Endothelial cell of umbilical vein (primary cell): ENCODE results near the gene TMEM140. TPM values are rescaled to one million over a fixed set of nuclear protein-coding genes. Genes with fewer than 3 reads are reported as not detected.

Source experiments
- BruUV-seq: library from RNA; stranded (reverse); fragments of 400-500 nt; replicated peaks from 2 replicates; lab custom pipeline; 2021; lab: Mats Ljungman, UMichigan
- CTCF ChIA-PET: fragments of 300-600, 350-600 bp; sonication (Branson Sonifier 250); formaldehyde crosslinking; loops from one replicate; lab custom pipeline; 2021; ENCODE audit warnings: antibody characterized with exemption, inconsistent platforms; lab: Charles Lee
- POLR2A ChIA-PET: fragments of 300-600, 350-600 bp; sonication (Branson Sonifier 250); formaldehyde crosslinking; loops from one replicate; lab custom pipeline; 2021; ENCODE audit warnings: antibody characterized with exemption, inconsistent platforms; lab: Charles Lee
- DNase-seq: peaks from one replicate; pipeline ENCODE4 v3.0.0-alpha.2; 2011; ENCODE audit warnings: low read depth, low spot score
- FAIRE-seq: peaks from 2 replicates; lab custom pipeline; 2011; peaks lifted over from hg19 to GRCh38; lab: Jason Lieb, UNC
- H2AFZ ChIP-seq: 2 replicates; pipeline ENCODE4 v1.6.0; 2012; ENCODE audit warnings: low read depth, low read length, control low read depth, inconsistent platforms
- H3K27ac ChIP-seq: 2 replicates; pipeline ENCODE4 v1.5.1; 2011; ENCODE audit warnings: low read depth, mild to moderate bottlenecking, control low read depth, low read length, moderate library complexity; ENCODE audit not compliant: insufficient read depth
- H3K27me3 ChIP-seq, 2 experiments: 2 replicates each; pipeline versions ENCODE4 v1.6.0 to v1.6.1; 2011; ENCODE audit warnings: low read length in 2 of 2, mixed read lengths in 1 of 2; ENCODE audit not compliant: control insufficient read depth in 2 of 2, insufficient read depth in 2 of 2
- H3K36me3 ChIP-seq, 2 experiments: 2 replicates in 1 of 2; 3 replicates in 1 of 2; pipeline ENCODE4 v1.5.1; 2011; ENCODE audit warnings: low read length in 2 of 2, mild to moderate bottlenecking in 1 of 2, moderate library complexity in 1 of 2; ENCODE audit not compliant: control insufficient read depth in 2 of 2, insufficient read depth in 2 of 2; ENCODE audit errors: extremely low read depth in 1 of 2
- H3K4me1 ChIP-seq: 3 replicates; pipeline ENCODE4 v1.5.1; 2011; ENCODE audit warnings: mild to moderate bottlenecking, low read length; ENCODE audit not compliant: control insufficient read depth, insufficient read depth; ENCODE audit errors: extremely low read depth
- H3K4me2 ChIP-seq: 2 replicates; pipeline ENCODE4 v1.6.1; 2011; ENCODE audit warnings: low read length, control low read depth, mixed read lengths; ENCODE audit not compliant: insufficient read depth
- H3K4me3 ChIP-seq, 3 experiments: fragments of 200-600 bp in 1 of 3; sonication (generic), shearing (Covaris generic) in 1 of 3; replicated peaks in 1 of 3; 2 replicates each; pipeline ENCODE4 v1.5.1; 2011 to 2016; ENCODE audit warnings: control low read depth in 3 of 3, low read length in 3 of 3, mild to moderate bottlenecking in 2 of 3, inconsistent platforms in 1 of 3, low read depth in 1 of 3, moderate library complexity in 1 of 3; ENCODE audit not compliant: insufficient read depth in 1 of 3
- H3K79me2 ChIP-seq: 2 replicates; pipeline ENCODE4 v1.6.0; 2012; ENCODE audit warnings: low read length, inconsistent platforms; ENCODE audit not compliant: control insufficient read depth, insufficient read depth
- H3K9ac ChIP-seq: replicated peaks from 2 replicates; pipeline ENCODE3; 2011; ENCODE audit warnings: low read length, control low read depth; ENCODE audit not compliant: insufficient read depth; ENCODE audit errors: extremely low read depth
- H3K9me1 ChIP-seq: replicated peaks from 3 replicates; pipeline ENCODE4 v1.6.0; 2011; ENCODE audit warnings: mild to moderate bottlenecking, low read length; ENCODE audit not compliant: control insufficient read depth, insufficient read depth; ENCODE audit errors: extremely low read depth
- H3K9me3 ChIP-seq: replicated peaks from 2 replicates; pipeline ENCODE4 v1.5.1; 2012; ENCODE audit warnings: low read length, inconsistent platforms; ENCODE audit not compliant: control insufficient read depth, insufficient read depth
- H4K20me1 ChIP-seq: replicated peaks from 2 replicates; pipeline ENCODE3; 2011; ENCODE audit warnings: mild to moderate bottlenecking, low read length; ENCODE audit not compliant: control insufficient read depth, insufficient read depth; ENCODE audit errors: extremely low read depth
- EZH2 ChIP-seq: IDR thresholded peaks from 2 replicates; pipeline ENCODE4 v1.6.1; 2012; ENCODE audit warnings: borderline replicate concordance, low read depth, mild to moderate bottlenecking, moderate library complexity, low read length, inconsistent platforms; ENCODE audit not compliant: severe bottlenecking
- FOS ChIP-seq: IDR thresholded peaks from 2 replicates; pipeline ENCODE4 v1.6.1; 2011; ENCODE audit warnings: mild to moderate bottlenecking, low read length, moderate library complexity, borderline replicate concordance; ENCODE audit not compliant: insufficient read depth
- GATA2 ChIP-seq: IDR thresholded peaks from 2 replicates; pipeline ENCODE4 v1.7.0; 2011; ENCODE audit warnings: low read depth, mild to moderate bottlenecking, moderate library complexity, mixed read lengths, low read length; ENCODE audit not compliant: insufficient read length, insufficient read depth
- JUN ChIP-seq: IDR thresholded peaks from 2 replicates; pipeline ENCODE4 v1.6.1; 2011; ENCODE audit warnings: borderline replicate concordance, low read depth; ENCODE audit not compliant: insufficient read length, insufficient read depth
- MYC ChIP-seq: IDR thresholded peaks from one replicate; pipeline ENCODE4 v1.6.1; 2011; ENCODE audit warnings: mild to moderate bottlenecking, low read depth, low read length
- POLR2A ChIP-seq: IDR thresholded peaks from 2 replicates; pipeline ENCODE4 v1.6.1; 2012; ENCODE audit warnings: low read depth, mild to moderate bottlenecking, control low read depth, low read length
- POLR2AphosphoS5 ChIP-seq: IDR thresholded peaks from 2 replicates; pipeline ENCODE4 v1.6.1; 2012; ENCODE audit warnings: low read depth, mild to moderate bottlenecking, control low read depth, low read length, moderate library complexity; ENCODE audit not compliant: insufficient read depth
- dilution Hi-C: fragments of 300-500 bp; cut with MboI; formaldehyde crosslinking; loops from one replicate; pipeline ENCODE4 v1.15.0; 2019; ENCODE audit warnings: low sequenced_read_pairs; ENCODE audit not compliant: extremely low pct_ligation_motif_present
- intact Hi-C: fragments of 100-400 bp; cut with micrococcal nuclease; formaldehyde crosslinking; loops from one replicate; pipeline ENCODE4 v1.10.0; 2022
- polyA plus RNA-seq, 4 experiments: library from polyadenylated mRNA; depleted of rRNA in 3 of 4; stranded (reverse) in 3 of 4; unstranded in 1 of 4; fragments of >200 nt; gene quantifications; 2 replicates each; pipeline versions ENCODE4 v1.2.1 to v1.2.3, GENCODE V29; 2011 to 2012; ENCODE audit warnings: missing spikeins in 1 of 4
- total RNA-seq: library from RNA; stranded (reverse); gene quantifications from 2 replicates; pipeline ENCODE4 v1.2.3, GENCODE V29; 2021
- TF ChIP-seq, protein P1 (sequence below), 2 donors: IDR thresholded peaks; 1 replicate in 1 of 2; 2 replicates in 1 of 2; pipeline ENCODE4 v1.5.1; 2011; ENCODE audit warnings: low read length in 2 of 2, mild to moderate bottlenecking in 2 of 2, moderate library complexity in 2 of 2, control low read depth in 1 of 2, inconsistent platforms in 1 of 2, low read depth in 1 of 2; ENCODE audit not compliant: insufficient read depth in 1 of 2; ENCODE audit errors: extremely low read depth in 1 of 2
- TF ChIP-seq, protein P2 (sequence below): IDR thresholded peaks from 2 replicates; pipeline ENCODE4 v1.6.1; 2011; ENCODE audit not compliant: insufficient read depth, insufficient read length

Gene TMEM140
- total and polyA plus RNA-seq, 2 donors (not counting 3 experiments of a cell fraction or from before 2014, with no cell fraction given): 17.9 to 26.5 TPM

DNA sequence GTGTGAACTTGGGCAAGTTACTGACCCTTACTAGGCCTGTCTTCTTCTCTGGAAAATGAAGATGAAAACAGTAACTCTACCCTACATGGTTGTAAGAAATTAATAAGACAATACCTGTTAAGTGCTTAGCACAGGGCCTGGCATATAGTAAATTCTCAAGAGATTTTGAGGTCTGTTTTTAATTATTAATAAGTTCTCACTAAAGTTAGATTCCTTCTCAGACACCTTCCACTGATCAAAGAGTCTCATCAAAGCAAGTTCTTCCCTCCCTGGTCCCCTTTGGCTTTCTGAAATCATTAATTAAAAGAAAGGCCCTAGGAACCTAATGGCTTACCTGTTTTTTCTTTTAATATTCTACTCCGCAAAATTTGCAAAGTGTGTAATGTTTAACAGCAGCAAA, 4.6 kb downstream of the TMEM140 start:
- DNase-seq (no peak), FAIRE-seq (no peak)
- Histone ChIP-seq H3K27ac (no peak overlapping the region), H3K9me3 (no peaks in the 10 kb centered on the region), H4K20me1 (no peaks in the 10 kb centered on the region), H3K4me3 (no peak overlapping the region), H3K4me2 (no peak overlapping the region), H3K27me3 (no peaks in the 10 kb centered on the region), H3K36me3 (no peaks in the 10 kb centered on the region), H3K9me1 (no peaks in the 10 kb centered on the region), H2AFZ (no peak overlapping the region), H3K4me1 (peaks cover 32% of the 10 kb centered on the region), H3K9ac (no peak overlapping the region), H3K79me2 (no peaks in the 10 kb centered on the region)
- dilution Hi-C loops (no loop called here), intact Hi-C loops (no loop called here)
- CTCF ChIA-PET: no interaction called here
- POLR2A ChIA-PET: no interaction called here
- TF ChIP-seq POLR2A (no peak), MYC (no peak), POLR2AphosphoS5 (no peak), JUN (no peak), EZH2 (no peak), FOS (no peak), GATA2 (no peak)
- TF ChIP-seq, protein P1, sequence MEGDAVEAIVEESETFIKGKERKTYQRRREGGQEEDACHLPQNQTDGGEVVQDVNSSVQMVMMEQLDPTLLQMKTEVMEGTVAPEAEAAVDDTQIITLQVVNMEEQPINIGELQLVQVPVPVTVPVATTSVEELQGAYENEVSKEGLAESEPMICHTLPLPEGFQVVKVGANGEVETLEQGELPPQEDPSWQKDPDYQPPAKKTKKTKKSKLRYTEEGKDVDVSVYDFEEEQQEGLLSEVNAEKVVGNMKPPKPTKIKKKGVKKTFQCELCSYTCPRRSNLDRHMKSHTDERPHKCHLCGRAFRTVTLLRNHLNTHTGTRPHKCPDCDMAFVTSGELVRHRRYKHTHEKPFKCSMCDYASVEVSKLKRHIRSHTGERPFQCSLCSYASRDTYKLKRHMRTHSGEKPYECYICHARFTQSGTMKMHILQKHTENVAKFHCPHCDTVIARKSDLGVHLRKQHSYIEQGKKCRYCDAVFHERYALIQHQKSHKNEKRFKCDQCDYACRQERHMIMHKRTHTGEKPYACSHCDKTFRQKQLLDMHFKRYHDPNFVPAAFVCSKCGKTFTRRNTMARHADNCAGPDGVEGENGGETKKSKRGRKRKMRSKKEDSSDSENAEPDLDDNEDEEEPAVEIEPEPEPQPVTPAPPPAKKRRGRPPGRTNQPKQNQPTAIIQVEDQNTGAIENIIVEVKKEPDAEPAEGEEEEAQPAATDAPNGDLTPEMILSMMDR (IDR thresholded peaks at IDR 0.05; ENCODE audit: extremely low read depth in 1 of 2, insufficient read depth in 1 of 2, low read depth in 1 of 2, low read length in 2 of 2): no peak
- TF ChIP-seq, protein P2, sequence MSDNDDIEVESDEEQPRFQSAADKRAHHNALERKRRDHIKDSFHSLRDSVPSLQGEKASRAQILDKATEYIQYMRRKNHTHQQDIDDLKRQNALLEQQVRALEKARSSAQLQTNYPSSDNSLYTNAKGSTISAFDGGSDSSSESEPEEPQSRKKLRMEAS: no peak
- BruUV-seq: no TSS peak
